Dermis blood vessel endothelial cell (primary cell): ENCODE data around the gene CNTRL. TPM values are rescaled to one million over a fixed set of nuclear protein-coding genes. Genes with fewer than 3 reads are reported as not detected.
"Not testable (repeated sequence)": the region's sequence is repeated elsewhere in the genome, so short reads cannot be mapped to it uniquely, and the experiment has no call there.

ENCODE experiments used
- DNase-seq: peaks from one replicate; pipeline ENCODE4 v3.0.0; 2010
- total RNA-seq: library from RNA; depleted of rRNA; stranded (reverse); fragments of >200 nt; gene quantifications from 2 replicates; pipeline ENCODE4 v1.2.3, GENCODE V29; 2014

The CNTRL gene
- total RNA-seq, 1 donor from 2014 or later = 15.1 TPM

- DNase-seq = no peak
These were observed 3.4 kb upstream of the CNTRL start for GRCh38 chr9:121071370-121071755.

GRCh38 chr9:121071756-121072421 lies 2.9 kb upstream of the CNTRL start:
- peak; percentile 66 for DNase-seq

- peak; percentile 40 for DNase-seq
These were observed 1.7 kb upstream of the CNTRL start for GRCh38 chr9:121073038-121073437.

GRCh38 chr9:121075251-121076036 lies 689 bp downstream of the CNTRL start:
- peak; percentile 44 for DNase-seq

GRCh38 chr9:121082075-121082474 lies 7.3 kb downstream of the CNTRL start:
- no peak for DNase-seq

GRCh38 chr9:121085661-121086060 lies 10.9 kb downstream of the CNTRL start:
- no peak for DNase-seq

- no peak for DNase-seq
These were observed 13.8 kb downstream of the CNTRL start for GRCh38 chr9:121088576-121088975.

GRCh38 chr9:121090743-121091142 lies 16.0 kb downstream of the CNTRL start:
- DNase-seq = not testable (repeated sequence)

GRCh38 chr9:121095057-121095456 lies 20.3 kb downstream of the CNTRL start:
- DNase-seq = no peak

GRCh38 chr9:121098567-121099198 lies 23.9 kb downstream of the CNTRL start:
- DNase-seq = no peak

GRCh38 chr9:121104054-121104453 lies 29.3 kb downstream of the CNTRL start:
- DNase-seq = not testable (repeated sequence)

- no peak for DNase-seq
These were observed 30.8 kb downstream of the CNTRL start for GRCh38 chr9:121105531-121105930.

- no peak for DNase-seq
These were observed 32.3 kb downstream of the CNTRL start for GRCh38 chr9:121107029-121107428.

GRCh38 chr9:121107881-121108280 lies 33.1 kb downstream of the CNTRL start:
- DNase-seq = no peak

GRCh38 chr9:121115466-121115865 lies 40.7 kb downstream of the CNTRL start:
- no peak for DNase-seq

- peak; percentile 39 for DNase-seq
These were observed 43.5 kb downstream of the CNTRL start for GRCh38 chr9:121118266-121118665.

GRCh38 chr9:121120386-121120785 lies 45.6 kb downstream of the CNTRL start:
- DNase-seq = no peak

- peak; percentile 97 for DNase-seq
These were observed 46.9 kb downstream of the CNTRL start for GRCh38 chr9:121121582-121122087.

GRCh38 chr9:121122246-121123032 lies 47.7 kb downstream of the CNTRL start:
- peak; percentile 34 for DNase-seq

GRCh38 chr9:121123816-121124535 lies 49.2 kb downstream of the CNTRL start:
- peak; percentile 10 for DNase-seq

GRCh38 chr9:121125590-121125989 lies 50.8 kb downstream of the CNTRL start:
- no peak for DNase-seq

- DNase-seq = not testable (repeated sequence)
These were observed 54.6 kb downstream of the CNTRL start for GRCh38 chr9:121129384-121129783.
